ENCODE measurements around the gene IL36A.

IL36A gene

GRCh38 chr2:113025737-113026136, 20.5 kb downstream of the IL36A start:
- Histone ChIP-seq H3K36me3 (ENCODE audit: insufficient read depth, low read length) (no peaks in the 10 kb centered on the region), H3K27me3 (ENCODE audit: insufficient read depth, low read length) (no peaks in the 10 kb centered on the region; the same call in 1 of the 2 replicates), H3K9ac (ENCODE audit: low read depth, low read length) (no peak overlapping the region), H3K4me1 (ENCODE audit: insufficient read depth, low read length) (0 out of 2 replicates have a peak, but pooled peaks cover 5% of the 10 kb centered on the region), H3K9me3 (ENCODE audit: insufficient read depth, low read depth, low read length) (no peaks in the 10 kb centered on the region), H3K27ac (ENCODE audit: low read depth, low read length) (no peak overlapping the region), H3K4me3 (ENCODE audit: low read length) (no peak overlapping the region)
- WGBS: 65% methylated on average over 2 of the region's 2 CpGs

- Histone ChIP-seq H3K27ac (ENCODE audit: low read depth, low read length) (no peak overlapping the region), H3K36me3 (ENCODE audit: insufficient read depth, low read length) (no peaks in the 10 kb centered on the region), H3K27me3 (ENCODE audit: insufficient read depth, low read length) (no peaks in the 10 kb centered on the region; the same call in 1 of the 2 replicates), H3K9ac (ENCODE audit: low read depth, low read length) (no peak overlapping the region), H3K4me3 (ENCODE audit: low read length) (no peak overlapping the region), H3K9me3 (ENCODE audit: insufficient read depth, low read depth, low read length) (no peaks in the 10 kb centered on the region), H3K4me1 (ENCODE audit: insufficient read depth, low read length) (0 out of 2 replicates have a peak, but pooled peaks cover 5% of the 10 kb centered on the region)
- WGBS: 83% methylated on average over 2 of the region's 2 CpGs
Observed at GRCh38 chr2:113027691-113028090, 22.4 kb downstream of the IL36A start.

- Histone ChIP-seq H3K9me3 (ENCODE audit: insufficient read depth, low read depth, low read length) (no peaks in the 10 kb centered on the region), H3K4me1 (ENCODE audit: insufficient read depth, low read length) (0 out of 2 replicates have a peak, but pooled peaks cover 5% of the 10 kb centered on the region), H3K4me3 (ENCODE audit: low read length) (no peak overlapping the region), H3K36me3 (ENCODE audit: insufficient read depth, low read length) (no peaks in the 10 kb centered on the region), H3K9ac (ENCODE audit: low read depth, low read length) (no peak overlapping the region), H3K27me3 (ENCODE audit: insufficient read depth, low read length) (no peaks in the 10 kb centered on the region), H3K27ac (ENCODE audit: low read depth, low read length) (no peak overlapping the region)
- 13% methylated on average over 1 of the region's 1 CpG for WGBS
Observed at GRCh38 chr2:113028112-113028511, 22.9 kb downstream of the IL36A start.

- Histone ChIP-seq H3K9me3 (ENCODE audit: insufficient read depth, low read depth, low read length) (no peaks in the 10 kb centered on the region), H3K27ac (ENCODE audit: low read depth, low read length) (no peak overlapping the region), H3K27me3 (ENCODE audit: insufficient read depth, low read length) (no peaks in the 10 kb centered on the region), H3K36me3 (ENCODE audit: insufficient read depth, low read length) (no peaks in the 10 kb centered on the region), H3K4me1 (ENCODE audit: insufficient read depth, low read length) (0 out of 2 replicates have a peak, but pooled peaks cover 4% of the 10 kb centered on the region), H3K4me3 (ENCODE audit: low read length) (no peak overlapping the region), H3K9ac (ENCODE audit: low read depth, low read length) (no peak overlapping the region)
- WGBS: 94% methylated on average over 1 of the region's 1 CpG
Observed at GRCh38 chr2:113032737-113033136, 27.5 kb downstream of the IL36A start.

- Histone ChIP-seq H3K4me3 (ENCODE audit: low read length) (no peak overlapping the region), H3K9ac (ENCODE audit: low read depth, low read length) (no peak overlapping the region), H3K36me3 (ENCODE audit: insufficient read depth, low read length) (no peaks in the 10 kb centered on the region), H3K9me3 (ENCODE audit: insufficient read depth, low read depth, low read length) (no peaks in the 10 kb centered on the region), H3K27me3 (ENCODE audit: insufficient read depth, low read length) (no peaks in the 10 kb centered on the region), H3K4me1 (ENCODE audit: insufficient read depth, low read length) (no peaks in the 10 kb centered on the region), H3K27ac (ENCODE audit: low read depth, low read length) (no peak overlapping the region)
- 79% methylated on average over 3 of the region's 3 CpGs for WGBS
Observed at GRCh38 chr2:113034016-113034415, 28.8 kb downstream of the IL36A start.

GRCh38 chr2:113036763-113037162, 31.5 kb downstream of the IL36A start:
- Histone ChIP-seq H3K36me3 (ENCODE audit: insufficient read depth, low read length) (no peaks in the 10 kb centered on the region), H3K9ac (ENCODE audit: low read depth, low read length) (no peak overlapping the region), H3K4me3 (ENCODE audit: low read length) (no peak overlapping the region), H3K27me3 (ENCODE audit: insufficient read depth, low read length) (no peaks in the 10 kb centered on the region), H3K4me1 (ENCODE audit: insufficient read depth, low read length) (no peaks in the 10 kb centered on the region), H3K9me3 (ENCODE audit: insufficient read depth, low read depth, low read length) (no peaks in the 10 kb centered on the region), H3K27ac (ENCODE audit: low read depth, low read length) (no peak overlapping the region)
- 92% methylated on average over 9 of the region's 9 CpGs for WGBS

- Histone ChIP-seq H3K36me3 (ENCODE audit: insufficient read depth, low read length) (no peaks in the 10 kb centered on the region), H3K9me3 (ENCODE audit: insufficient read depth, low read depth, low read length) (no peaks in the 10 kb centered on the region), H3K27ac (ENCODE audit: low read depth, low read length) (no peak overlapping the region), H3K9ac (ENCODE audit: low read depth, low read length) (no peak overlapping the region), H3K4me1 (ENCODE audit: insufficient read depth, low read length) (no peaks in the 10 kb centered on the region), H3K4me3 (ENCODE audit: low read length) (no peak overlapping the region), H3K27me3 (ENCODE audit: insufficient read depth, low read length) (no peaks in the 10 kb centered on the region)
- WGBS: 88% methylated on average over 3 of the region's 3 CpGs
Observed at GRCh38 chr2:113038291-113038690, 33.0 kb downstream of the IL36A start.

- Histone ChIP-seq H3K36me3 (ENCODE audit: insufficient read depth, low read length) (no peaks in the 10 kb centered on the region), H3K4me3 (ENCODE audit: low read length) (no peak overlapping the region), H3K9me3 (ENCODE audit: insufficient read depth, low read depth, low read length) (no peaks in the 10 kb centered on the region), H3K27ac (ENCODE audit: low read depth, low read length) (no peak overlapping the region), H3K9ac (ENCODE audit: low read depth, low read length) (no peak overlapping the region), H3K27me3 (ENCODE audit: insufficient read depth, low read length) (no peaks in the 10 kb centered on the region), H3K4me1 (ENCODE audit: insufficient read depth, low read length) (no peaks in the 10 kb centered on the region)
- 91% methylated on average over 1 of the region's 2 CpGs for WGBS
Observed at GRCh38 chr2:113039158-113039557, 33.9 kb downstream of the IL36A start.

- Histone ChIP-seq H3K36me3 (ENCODE audit: insufficient read depth, low read length) (no peaks in the 10 kb centered on the region), H3K9ac (ENCODE audit: low read depth, low read length) (no peak overlapping the region), H3K9me3 (ENCODE audit: insufficient read depth, low read depth, low read length) (no peaks in the 10 kb centered on the region), H3K27ac (ENCODE audit: low read depth, low read length) (no peak overlapping the region), H3K4me1 (ENCODE audit: insufficient read depth, low read length) (no peaks in the 10 kb centered on the region), H3K27me3 (ENCODE audit: insufficient read depth, low read length) (no peaks in the 10 kb centered on the region), H3K4me3 (ENCODE audit: low read length) (no peak overlapping the region)
- 62% methylated on average over 5 of the region's 5 CpGs for WGBS
Observed at GRCh38 chr2:113039719-113040118, 34.5 kb downstream of the IL36A start.

GRCh38 chr2:113041871-113042270, 36.6 kb downstream of the IL36A start:
- no peak overlapping the region for H3K9ac ChIP-seq (ENCODE audit: low read depth, low read length)
- H3K27me3 ChIP-seq (ENCODE audit: insufficient read depth, low read length): no peaks in the 10 kb centered on the region
- H3K27ac ChIP-seq (ENCODE audit: low read depth, low read length): no peak overlapping the region
- H3K4me1 ChIP-seq (ENCODE audit: insufficient read depth, low read length): no peaks in the 10 kb centered on the region
- no peaks in the 10 kb centered on the region for H3K36me3 ChIP-seq (ENCODE audit: insufficient read depth, low read length)
- peaks cover 3% of the 10 kb centered on the region; the same call in 1 of the 2 replicates for H3K9me3 ChIP-seq (ENCODE audit: insufficient read depth, low read depth, low read length)
- 65% methylated on average over 5 of the region's 5 CpGs for WGBS
- no peak overlapping the region for H3K4me3 ChIP-seq (ENCODE audit: low read length)

GRCh38 chr2:113046465-113046864, 41.2 kb downstream of the IL36A start:
- Histone ChIP-seq H3K36me3 (ENCODE audit: insufficient read depth, low read length) (no peaks in the 10 kb centered on the region), H3K27ac (ENCODE audit: low read depth, low read length) (no peak overlapping the region), H3K27me3 (ENCODE audit: insufficient read depth, low read length) (no peaks in the 10 kb centered on the region), H3K9ac (ENCODE audit: low read depth, low read length) (no peak overlapping the region), H3K4me1 (ENCODE audit: insufficient read depth, low read length) (no peaks in the 10 kb centered on the region), H3K9me3 (ENCODE audit: insufficient read depth, low read depth, low read length) (peaks cover 3% of the 10 kb centered on the region; the same call in 1 of the 2 replicates), H3K4me3 (ENCODE audit: low read length) (no peak overlapping the region)
- 92% methylated on average over 5 of the region's 5 CpGs for WGBS

All from HUES64 (cell line).